ENCODE results near the gene GIPR.
"Not testable (repeated sequence)": the region's sequence is repeated elsewhere in the genome, so short reads cannot be mapped to it uniquely, and the experiment has no call there.

Gene GIPR

GRCh38 chr19:45692187-45693105 lies 24.4 kb downstream of the GIPR start, which contains the start of gene QPCTL:
Gene QPCTL, plus strand, starts transcription at chr19:45692666. Its CDS starts 38 bp downstream, at chr19:45692704.
- DNase-seq: peak; percentile 94

- peak; percentile 75 for DNase-seq
These were observed 25.2 kb downstream of the GIPR start for GRCh38 chr19:45693106-45693788.

GRCh38 chr19:45701676-45702075 lies 33.7 kb downstream of the GIPR start:
- no peak for DNase-seq

- no peak for DNase-seq
These were observed 37.1 kb downstream of the GIPR start for GRCh38 chr19:45705115-45705514.

- no peak for DNase-seq
These were observed 37.8 kb downstream of the GIPR start for GRCh38 chr19:45705710-45706415.

- DNase-seq: no peak
These were observed 42.5 kb downstream of the GIPR start for GRCh38 chr19:45710356-45711130.

GRCh38 chr19:45711851-45712698 lies 44.1 kb downstream of the GIPR start:
- no peak for DNase-seq

GRCh38 chr19:45712699-45713067 lies 44.7 kb downstream of the GIPR start:
- no peak for DNase-seq

- DNase-seq: no peak
These were observed 45.1 kb downstream of the GIPR start for GRCh38 chr19:45713141-45713540.

- no peak for DNase-seq
These were observed 47.1 kb downstream of the GIPR start for GRCh38 chr19:45715139-45715538.

GRCh38 chr19:45716359-45717130 lies 48.5 kb downstream of the GIPR start:
- peak; percentile 11 for DNase-seq

GRCh38 chr19:45717131-45717982 lies 49.3 kb downstream of the GIPR start:
- DNase-seq: peak; percentile 96

GRCh38 chr19:45717983-45718650 lies 50.1 kb downstream of the GIPR start:
- DNase-seq: no peak

- DNase-seq: not testable (repeated sequence)
These were observed 52.0 kb downstream of the GIPR start for GRCh38 chr19:45720065-45720464.

- DNase-seq: not testable (repeated sequence)
These were observed 60.7 kb downstream of the GIPR start for GRCh38 chr19:45728683-45729082.

- DNase-seq: no peak
These were observed 61.8 kb downstream of the GIPR start for GRCh38 chr19:45729800-45730290.

- DNase-seq: peak; percentile 92
These were observed 62.6 kb downstream of the GIPR start, which contains the start of gene FBXO46 for GRCh38 chr19:45730368-45731288. Gene FBXO46, minus strand, starts transcription at chr19:45730896. Its CDS starts 17,401 bp downstream, at chr19:45713495.
